Activated T-helper 1 cell treated with anti-CD3 and anti-CD28 coated beads, Interleukin-12 subunit alpha, Interleukin-12 subunit beta, Interleukin-2, Interleukin-4 antibody, amounts not matched to agents 30 ng/mL and 10 ng/mL and 1 ng/mL, durations not matched to agents 14 hours and 24 hours and 36 hours (primary cell): Measurements from ENCODE around the gene EZH1. TPM values are rescaled to one million over a fixed set of nuclear protein-coding genes. Genes with fewer than 3 reads are reported as not detected.
"Not testable (repeated sequence)": the region's sequence is repeated elsewhere in the genome, so short reads cannot be mapped to it uniquely, and the experiment has no call there.

ENCODE experiments used
- DNase-seq: peaks from one replicate; pipeline ENCODE4 v3.0.0; 2021; ENCODE audit warnings: low spot score
- H3K27ac Mint-ChIP-seq: one replicate; pipeline ENCODE4 v1.8.0; 2021; ENCODE audit warnings: mild to moderate bottlenecking, mixed read lengths
- H3K27me3 Mint-ChIP-seq: one replicate; pipeline ENCODE4 v1.8.0; 2022; ENCODE audit warnings: mild to moderate bottlenecking, moderate library complexity, mixed read lengths; ENCODE audit not compliant: insufficient read depth
- H3K36me3 Mint-ChIP-seq: one replicate; pipeline ENCODE4 v1.8.0; 2021; ENCODE audit warnings: low read depth, mixed read lengths
- H3K4me1 Mint-ChIP-seq: one replicate; pipeline ENCODE4 v1.8.0; 2021; ENCODE audit warnings: low read depth, mixed read lengths
- H3K4me3 Mint-ChIP-seq: one replicate; pipeline ENCODE4 v1.8.0; 2021; ENCODE audit warnings: mild to moderate bottlenecking, moderate library complexity, mixed read lengths
- H3K9me3 Mint-ChIP-seq: one replicate; pipeline ENCODE4 v1.8.0; 2021; ENCODE audit warnings: mixed read lengths
- intact Hi-C: fragments of 100-400 bp; cut with micrococcal nuclease; formaldehyde crosslinking; loops from one replicate; pipeline ENCODE4 v1.15.1; 2024
- total RNA-seq: library from RNA; stranded (reverse); gene quantifications from 2 replicates; pipeline ENCODE4 v1.2.3, GENCODE V29; 2022

The EZH1 gene
- total RNA-seq, 1 donor from 2014 or later = 35.6 TPM

DNA sequence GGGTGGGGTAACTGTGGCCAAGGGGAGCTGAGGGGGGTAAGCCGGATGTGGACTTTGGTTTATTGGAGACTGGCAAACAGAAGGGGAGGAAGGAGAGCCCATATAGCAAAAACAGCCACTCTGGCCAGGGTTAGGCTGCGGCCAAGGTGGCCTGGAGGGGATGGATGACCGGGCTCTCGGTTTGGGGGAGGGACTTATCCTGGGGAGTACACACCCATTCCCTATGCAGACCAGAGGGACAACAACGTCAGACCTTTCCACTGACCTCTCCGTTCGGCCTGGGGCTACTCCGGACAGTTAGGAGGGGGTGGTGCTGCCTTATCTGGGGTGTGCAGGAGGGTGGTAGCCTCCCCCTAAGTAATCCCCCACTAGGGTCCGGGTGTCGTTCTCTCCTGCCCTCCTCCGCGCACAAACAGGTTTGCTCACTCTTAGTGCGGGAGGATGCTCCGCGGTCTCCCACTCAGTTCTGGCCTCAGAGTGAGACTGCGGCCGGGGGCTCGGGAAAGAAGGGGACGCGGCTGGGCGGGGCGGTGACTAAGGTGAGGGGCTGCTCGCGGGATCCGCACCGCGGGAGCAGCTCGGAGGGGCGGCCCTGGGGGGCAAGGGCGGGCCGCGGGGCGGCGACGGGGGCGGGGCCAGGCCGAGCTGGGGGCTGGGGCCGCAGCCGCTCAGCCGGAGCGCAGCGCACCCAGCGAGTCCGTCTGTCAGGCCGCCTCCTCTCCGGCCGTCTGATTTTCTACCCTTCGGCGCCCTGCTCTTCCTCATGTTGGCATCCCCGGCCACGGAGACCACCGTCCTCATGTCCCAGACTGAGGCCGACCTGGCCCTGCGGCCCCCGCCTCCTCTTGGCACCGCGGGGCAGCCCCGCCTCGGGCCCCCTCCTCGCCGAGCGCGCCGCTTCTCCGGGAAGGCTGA, 35.4 kb upstream of the EZH1 start, which contains the start of gene WNK4:
WNK4 (plus strand) TSS at position 675 of the 915 bp plus-strand sequence; CDS start at position 764, 89 bp downstream.
- Mint-ChIP-seq H3K27ac (no peak within 1 kb of the TSS), H3K9me3 (no peaks in the 10 kb centered on the region), H3K4me3 (no peak within 1 kb of the TSS), H3K27me3 (peaks cover 43% of the 10 kb centered on the region), H3K4me1 (peaks cover 12% of the 10 kb centered on the region), H3K36me3 (peaks cover 37% of the 10 kb centered on the region)
- intact Hi-C loops = loop anchor here (5.0 kb wide), 1 partner anchor 108 kb away; no protein-coding TSS in a partner anchor
- no peak for DNase-seq

DNA sequence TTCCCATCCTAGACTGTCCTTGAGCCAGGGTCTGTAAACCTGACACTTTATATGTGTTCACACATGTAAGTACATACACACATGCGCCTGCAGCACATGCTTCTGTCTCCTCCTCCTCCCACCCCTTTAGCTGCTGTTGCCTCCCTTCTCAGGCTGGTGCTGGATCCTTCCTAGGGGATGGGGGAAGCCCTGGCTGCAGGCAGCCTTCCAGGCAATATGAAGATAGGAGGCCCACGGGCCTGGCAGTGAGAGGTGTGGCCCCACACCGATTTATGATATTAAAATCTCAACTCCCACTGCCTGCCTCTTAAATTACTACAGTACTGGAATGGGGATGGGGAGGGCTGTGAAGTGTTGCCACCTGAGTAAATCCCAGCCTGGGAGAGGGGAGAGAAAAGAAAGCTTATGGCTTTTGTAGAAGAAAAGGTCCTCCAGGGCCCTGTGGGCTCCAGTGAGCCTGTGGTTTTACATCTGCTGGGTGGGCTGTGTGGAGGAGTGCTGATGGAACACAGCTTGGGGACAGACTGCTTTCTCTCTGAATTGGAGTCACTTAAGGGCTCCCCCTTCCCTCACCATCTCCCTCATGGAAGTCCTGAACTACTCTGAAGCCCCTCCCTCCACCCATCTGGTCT, 34.6 kb upstream of the EZH1 start:
- no peak overlapping the region for H3K4me3 Mint-ChIP-seq
- H3K4me1 Mint-ChIP-seq = peaks cover 8% of the 10 kb centered on the region
- H3K27me3 Mint-ChIP-seq = peaks cover 37% of the 10 kb centered on the region
- no peaks in the 10 kb centered on the region for H3K9me3 Mint-ChIP-seq
- intact Hi-C loops = no loop called here
- no peak for DNase-seq
- no peak overlapping the region for H3K27ac Mint-ChIP-seq
- peaks cover 41% of the 10 kb centered on the region for H3K36me3 Mint-ChIP-seq

DNA sequence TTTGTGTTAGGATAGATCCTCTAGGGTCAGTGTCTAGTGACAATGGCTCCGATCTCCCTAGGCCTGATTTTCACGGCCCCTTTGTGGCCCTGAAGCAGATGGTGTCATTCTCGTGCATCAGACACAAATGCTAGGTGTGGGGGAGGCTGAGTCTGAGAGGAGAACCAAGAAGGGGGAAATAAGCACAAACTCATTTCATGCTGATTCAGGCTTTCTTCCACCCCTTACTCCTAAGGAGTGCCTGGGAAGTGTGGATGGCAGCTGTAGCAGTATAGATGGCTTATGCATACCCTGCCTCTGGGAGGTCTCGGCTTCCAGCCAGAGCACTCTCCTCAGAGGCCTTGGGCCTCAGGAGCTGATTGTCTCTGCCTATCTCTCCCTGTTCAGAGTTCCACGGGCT, 33.7 kb upstream of the EZH1 start:
- intact Hi-C loops = no loop called here
- peaks cover 15% of the 10 kb centered on the region for H3K4me1 Mint-ChIP-seq
- no peak overlapping the region for H3K27ac Mint-ChIP-seq
- H3K9me3 Mint-ChIP-seq = no peaks in the 10 kb centered on the region
- H3K4me3 Mint-ChIP-seq = no peak overlapping the region
- no peak for DNase-seq
- peaks cover 29% of the 10 kb centered on the region for H3K27me3 Mint-ChIP-seq
- peaks cover 46% of the 10 kb centered on the region for H3K36me3 Mint-ChIP-seq

DNA sequence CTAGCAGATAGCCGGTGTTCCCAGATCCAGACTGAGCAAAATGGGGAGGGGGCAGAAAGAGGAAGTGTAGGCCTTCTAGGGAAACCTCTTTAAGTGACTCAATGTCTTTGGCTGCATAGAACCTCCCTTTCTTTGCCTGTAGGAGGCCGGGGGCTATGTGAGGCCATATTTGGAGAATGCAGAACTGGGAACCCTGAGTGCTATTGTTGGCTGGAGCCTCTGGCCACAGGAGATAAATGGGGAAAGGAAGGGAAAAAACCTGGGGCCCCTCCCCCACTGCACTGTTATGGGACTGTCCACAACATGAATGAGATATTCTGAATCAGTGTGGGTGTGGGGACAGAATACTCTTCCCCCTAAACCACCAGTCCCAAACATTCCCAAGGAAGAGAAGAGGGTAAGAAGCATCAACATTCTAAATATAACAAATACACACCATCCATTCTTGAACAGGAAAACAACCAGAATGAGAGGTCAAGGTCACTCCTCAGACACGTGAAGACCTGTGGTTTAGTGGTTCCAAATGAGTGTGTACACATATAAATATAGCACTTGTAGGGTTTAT, 30.8 kb upstream of the EZH1 start:
- no peaks in the 10 kb centered on the region for H3K9me3 Mint-ChIP-seq
- intact Hi-C loops = no loop called here

DNA sequence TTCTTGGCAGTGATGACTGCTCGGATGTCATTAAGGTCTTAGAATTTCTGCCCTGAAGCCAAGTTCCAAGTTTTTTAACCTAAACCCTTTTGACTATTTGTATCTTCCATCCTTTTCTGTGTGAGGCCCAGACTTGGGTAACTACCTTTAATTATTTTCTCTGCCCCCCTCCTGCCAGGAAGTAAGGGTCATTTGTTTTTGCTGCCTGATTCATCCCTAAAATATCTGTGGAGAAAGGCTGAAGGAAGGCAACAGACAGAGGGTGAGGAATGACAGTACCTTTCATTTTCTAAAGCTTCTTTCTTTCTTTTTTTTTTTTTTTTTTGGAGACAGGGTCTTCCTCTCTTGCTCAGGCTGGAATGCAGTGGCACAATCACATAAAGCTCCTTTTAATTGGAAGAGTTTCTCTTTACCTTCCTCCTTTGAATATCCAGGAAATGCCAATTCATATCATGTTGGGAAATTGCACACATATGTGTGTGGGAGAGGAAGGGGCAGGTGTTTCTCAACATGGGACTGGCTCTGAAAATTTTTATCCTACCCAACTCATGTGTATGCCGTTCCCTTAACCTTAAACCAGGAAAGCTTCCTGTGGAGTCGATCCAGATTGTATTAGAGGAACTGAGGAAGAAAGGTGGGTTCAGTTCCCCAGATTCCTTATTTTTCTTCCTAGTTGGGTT, 29.4 kb upstream of the EZH1 start:
- DNase-seq = no peak
- intact Hi-C loops = loop anchor here (5.0 kb wide), 1 partner anchor 97 kb away; the partner anchor contains the start of gene PLEKHH3
- Mint-ChIP-seq H3K36me3 (peaks cover 39% of the 10 kb centered on the region), H3K9me3 (no peaks in the 10 kb centered on the region), H3K4me3 (peak overlapping the region; percentile 99), H3K4me1 (peaks cover 27% of the 10 kb centered on the region), H3K27ac (peak overlapping the region; percentile 96), H3K27me3 (no peaks in the 10 kb centered on the region)

More for the DNA sequence above, 30.8 kb upstream of the EZH1 start:
- Mint-ChIP-seq H3K36me3 (peaks cover 48% of the 10 kb centered on the region), H3K27ac (no peak overlapping the region), H3K4me3 (peak overlapping the region; percentile 99), H3K4me1 (peaks cover 27% of the 10 kb centered on the region), H3K27me3 (peaks cover 6% of the 10 kb centered on the region)
- no peak for DNase-seq

DNA sequence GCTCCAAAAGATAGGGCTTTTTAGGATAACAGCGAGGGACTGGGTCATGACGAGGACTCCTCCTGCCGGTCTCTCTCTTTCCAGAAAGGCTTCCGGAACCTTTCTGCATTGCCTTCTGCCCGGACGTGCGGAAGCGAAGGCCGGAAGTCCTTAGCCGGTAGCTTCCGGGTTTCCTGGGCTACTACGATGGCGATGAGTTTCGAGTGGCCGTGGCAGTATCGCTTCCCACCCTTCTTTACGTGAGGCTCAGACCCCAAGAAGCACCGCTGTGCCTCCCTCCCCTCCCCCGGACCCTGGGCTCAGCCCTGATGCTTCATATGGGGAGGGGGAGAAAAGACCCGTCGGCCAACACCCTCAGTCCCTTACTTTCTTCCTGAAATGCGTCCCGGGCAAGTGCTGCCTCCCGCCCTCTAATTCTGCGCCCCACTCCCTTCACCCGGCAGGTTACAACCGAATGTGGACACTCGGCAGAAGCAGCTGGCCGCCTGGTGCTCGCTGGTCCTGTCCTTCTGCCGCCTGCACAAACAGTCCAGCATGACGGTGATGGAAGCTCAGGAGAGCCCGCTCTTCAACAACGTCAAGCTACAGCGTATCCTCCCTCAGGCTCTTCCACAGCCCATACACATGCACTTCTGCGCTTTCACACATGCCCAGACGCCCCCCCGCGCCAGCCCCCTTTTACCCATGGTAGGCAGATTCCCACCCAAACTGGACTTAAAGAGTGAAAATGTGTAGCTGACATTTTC, 28.6 kb upstream of the EZH1 start, which contains the start of gene VPS25:
VPS25 (plus strand) TSS at position 160 of the 746 bp plus-strand sequence; CDS start at position 187, 27 bp downstream.
- Mint-ChIP-seq H3K36me3 (peaks cover 32% of the 10 kb centered on the region), H3K27ac (peak within 1 kb of the TSS; percentile 96), H3K27me3 (no peaks in the 10 kb centered on the region), H3K4me3 (peak within 1 kb of the TSS; percentile 99), H3K4me1 (peaks cover 27% of the 10 kb centered on the region), H3K9me3 (no peaks in the 10 kb centered on the region)
- intact Hi-C loops = loop anchor here (1.0 to 5.0 kb wide), 6 partner anchors 10 to 225 kb away; partner anchors contain the start of genes BECN1, CNTD1, COA3 and EZH1
- peak; percentile 71 for DNase-seq

DNA sequence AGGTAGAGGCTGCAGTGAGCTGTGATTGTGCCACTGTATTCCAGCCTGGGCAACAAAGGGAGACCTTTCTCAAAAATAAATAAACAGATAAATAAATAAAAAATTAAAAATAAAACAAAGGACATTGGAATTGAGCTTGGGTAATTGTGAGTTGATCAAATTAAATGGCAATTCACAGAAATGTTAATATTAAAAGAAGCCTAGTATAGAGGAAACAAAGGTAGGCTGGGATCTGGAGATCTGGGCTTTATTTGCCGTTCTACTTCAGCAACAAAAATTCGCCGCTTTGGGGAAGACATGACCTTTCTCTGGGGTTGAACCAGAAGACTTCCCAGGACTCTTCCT, 28.1 kb upstream of the EZH1 start:
- peaks cover 3% of the 10 kb centered on the region for H3K27me3 Mint-ChIP-seq
- peaks cover 27% of the 10 kb centered on the region for H3K36me3 Mint-ChIP-seq
- DNase-seq = no peak
- intact Hi-C loops = loop anchor here (1.0 to 5.0 kb wide), 6 partner anchors 10 to 225 kb away; partner anchors contain the start of genes BECN1, CNTD1, COA3 and EZH1
- H3K27ac Mint-ChIP-seq = peak overlapping the region; percentile 96
- H3K4me1 Mint-ChIP-seq = peaks cover 27% of the 10 kb centered on the region
- no peaks in the 10 kb centered on the region for H3K9me3 Mint-ChIP-seq
- H3K4me3 Mint-ChIP-seq = peak overlapping the region; percentile 99

DNA sequence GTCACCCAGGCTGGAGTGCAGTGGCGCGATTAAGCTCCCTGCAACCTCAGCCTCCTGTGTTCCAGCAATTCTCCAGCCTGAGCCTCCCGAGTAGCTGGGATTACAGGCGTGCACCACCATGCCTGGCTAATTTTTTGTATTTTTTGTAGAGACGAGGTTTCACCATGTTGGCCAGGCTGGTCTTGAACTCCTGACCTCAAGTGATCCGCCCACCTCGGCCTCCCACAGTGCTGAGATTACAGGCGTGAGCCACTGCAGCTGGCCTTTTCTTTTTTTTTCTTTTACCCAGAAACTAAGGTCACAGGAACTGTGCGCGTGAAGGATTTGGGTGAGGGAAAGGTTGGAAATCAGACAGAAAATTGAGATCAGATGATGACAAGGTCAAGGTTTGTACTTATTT, 25.1 kb upstream of the EZH1 start:
- peaks cover 27% of the 10 kb centered on the region for H3K4me1 Mint-ChIP-seq
- H3K27me3 Mint-ChIP-seq, DNase-seq, H3K4me3 Mint-ChIP-seq, H3K27ac Mint-ChIP-seq, H3K36me3 Mint-ChIP-seq, H3K9me3 Mint-ChIP-seq: not testable (repeated sequence)
- intact Hi-C loops = loop anchor here (5.0 kb wide), 1 partner anchor 93 kb away; the partner anchor contains the start of gene PLEKHH3

DNA sequence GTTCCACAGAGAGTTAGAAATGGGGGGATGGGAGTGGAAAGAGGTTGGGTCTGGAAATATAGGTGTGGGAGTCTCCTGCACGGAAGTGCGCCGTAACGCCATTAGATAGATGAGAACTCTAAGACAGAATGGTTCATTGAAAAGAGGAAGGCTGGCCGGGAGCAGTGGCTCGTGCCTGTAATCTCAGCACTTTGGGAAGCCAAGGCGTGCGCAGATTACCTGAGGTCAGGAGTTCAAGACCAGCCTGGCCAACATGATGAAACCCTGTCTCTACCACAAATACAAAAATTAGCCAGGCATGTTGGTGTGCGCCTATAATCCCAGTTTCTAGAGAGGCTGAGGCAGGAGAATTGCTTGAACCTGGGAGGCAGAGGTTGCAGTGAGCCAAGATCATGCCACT, 23.2 kb upstream of the EZH1 start:
- intact Hi-C loops = not testable (repeated sequence)

DNA sequence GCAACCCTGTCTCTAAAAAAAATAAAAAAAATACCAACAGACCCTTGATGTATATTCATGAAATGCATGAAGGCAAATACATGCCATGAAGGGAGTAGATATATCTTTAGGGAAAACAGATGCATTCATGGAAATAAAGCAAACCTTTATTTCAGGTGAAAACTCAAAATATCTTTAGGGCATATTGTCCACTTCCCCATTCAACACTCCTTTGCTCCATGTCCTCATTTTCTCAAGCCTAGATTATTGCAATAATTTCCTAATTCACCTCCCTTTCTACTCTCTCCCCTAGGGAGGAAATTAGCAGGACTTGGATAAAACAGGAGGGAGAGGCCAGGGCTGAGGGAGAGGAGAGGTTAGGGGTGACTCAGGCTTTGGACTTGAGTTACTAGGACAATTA, 22.7 kb upstream of the EZH1 start:
- intact Hi-C loops = no loop called here
- DNase-seq = no peak
- H3K27ac Mint-ChIP-seq = no peak overlapping the region
- no peaks in the 10 kb centered on the region for H3K36me3 Mint-ChIP-seq
- H3K4me1 Mint-ChIP-seq = peaks cover 7% of the 10 kb centered on the region
- no peak overlapping the region for H3K4me3 Mint-ChIP-seq
- no peaks in the 10 kb centered on the region for H3K9me3 Mint-ChIP-seq
- H3K27me3 Mint-ChIP-seq = peaks cover 16% of the 10 kb centered on the region

More for the DNA sequence above, 23.2 kb upstream of the EZH1 start:
- not testable (repeated sequence) for H3K27ac Mint-ChIP-seq, DNase-seq, H3K36me3 Mint-ChIP-seq, H3K9me3 Mint-ChIP-seq, H3K4me3 Mint-ChIP-seq
- Mint-ChIP-seq H3K27me3 (peaks cover 11% of the 10 kb centered on the region), H3K4me1 (peaks cover 10% of the 10 kb centered on the region)

DNA sequence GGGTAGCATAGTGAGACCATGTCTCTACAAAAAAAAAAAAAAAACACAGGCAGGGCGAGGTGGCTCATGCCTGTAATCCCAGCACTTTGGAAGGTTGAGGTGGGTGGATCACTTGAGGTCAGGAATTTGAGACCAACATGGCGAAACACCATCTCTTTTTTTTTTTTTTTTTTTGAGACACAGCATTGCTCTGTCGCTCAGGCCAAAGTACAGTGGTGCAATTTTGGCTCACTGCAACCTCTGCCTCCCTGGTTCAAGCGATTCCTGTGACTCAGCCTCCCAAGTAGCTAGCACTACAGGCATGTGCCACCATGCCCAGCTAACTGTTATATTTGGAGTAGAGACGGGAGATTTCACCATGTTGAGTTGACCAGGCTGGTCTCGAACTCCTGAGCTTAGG, 21.3 kb upstream of the EZH1 start:
- no peaks in the 10 kb centered on the region for H3K4me1 Mint-ChIP-seq

DNA sequence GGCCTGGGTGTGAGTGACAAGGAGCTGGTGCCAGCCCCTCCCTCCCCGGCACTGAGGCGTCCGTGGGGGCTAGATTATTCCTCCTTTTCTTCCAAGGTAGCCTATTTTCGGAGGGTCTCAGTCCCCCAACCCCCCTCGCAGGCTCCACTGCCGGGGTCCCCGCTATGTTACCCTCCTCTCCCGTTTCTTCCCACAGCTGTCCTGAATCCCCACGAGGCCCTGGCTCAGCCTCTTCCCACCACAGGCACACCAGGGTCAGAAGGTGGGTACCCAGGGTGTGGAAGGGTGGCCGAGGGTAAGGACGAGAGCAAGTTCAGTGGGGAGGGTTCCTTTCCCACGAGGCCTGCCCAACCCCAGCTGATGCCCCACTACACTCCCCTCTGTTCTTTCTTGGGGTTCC, 16.8 kb upstream of the EZH1 start:
- DNase-seq = no peak
- Mint-ChIP-seq H3K9me3 (no peaks in the 10 kb centered on the region), H3K27ac (no peak overlapping the region), H3K4me1 (peaks cover 6% of the 10 kb centered on the region), H3K27me3 (peaks cover 50% of the 10 kb centered on the region), H3K36me3 (no peaks in the 10 kb centered on the region), H3K4me3 (no peak overlapping the region)
- intact Hi-C loops = no loop called here

More for the DNA sequence above, 21.3 kb upstream of the EZH1 start:
- Mint-ChIP-seq H3K4me3 (no peak overlapping the region), H3K27ac (no peak overlapping the region), H3K27me3 (peaks cover 25% of the 10 kb centered on the region), H3K36me3 (no peaks in the 10 kb centered on the region), H3K9me3 (no peaks in the 10 kb centered on the region)
- intact Hi-C loops = no loop called here
- DNase-seq = no peak
